ENCODE measurements around the gene TMEM109.

GRCh38 chr11:60878245-60879101, 35.5 kb upstream of the TMEM109 start:
- TF ChIP-seq POLR2A (IDR thresholded peaks at IDR 0.05) = no peak
- no peak for TF ChIP-seq CTCF (IDR thresholded peaks at IDR 0.05)
